PC-3 (cell line): ENCODE measurements around the gene ELF3. TPM values are rescaled to one million over a fixed set of nuclear protein-coding genes. Genes with fewer than 3 reads are reported as not detected.
"Not testable (repeated sequence)": the region's sequence is repeated elsewhere in the genome, so short reads cannot be mapped to it uniquely, and the experiment has no call there.

Source experiments
- ATAC-seq: fragments of 200-7000 bp; cut with Tn5 transposase; 2 replicates; pipeline ENCODE4 v1.9.1; 2020; ENCODE audit warnings: mild to moderate bottlenecking, moderate library complexity
- BruUV-seq: library from RNA; stranded (reverse); fragments of 400-500 nt; replicated peaks from 2 replicates; lab custom pipeline; 2021; lab: Mats Ljungman, UMichigan
- CTCF ChIA-PET: fragments of 300-600 bp; sonication (Branson Sonifier 250); formaldehyde crosslinking; loops from one replicate; lab custom pipeline; 2022; ENCODE audit warnings: antibody characterized with exemption; lab: Charles Lee
- POLR2A ChIA-PET: fragments of 300-600 bp; sonication (Branson Sonifier 250); formaldehyde crosslinking; loops from one replicate; lab custom pipeline; 2022; ENCODE audit warnings: antibody characterized with exemption; ENCODE audit not compliant: unreplicated experiment; lab: Charles Lee
- DNase-seq: peaks from one replicate; pipeline ENCODE4 v3.0.0-alpha.2; 2015
- H2AFZ ChIP-seq: fragments of 300-600 bp; sonication (generic); 2 replicates; pipeline ENCODE4 v1.6.0; 2016; ENCODE audit warnings: antibody characterized with exemption, low read length
- H3F3A ChIP-seq: fragments of 300-600 bp; sonication (generic); one replicate; pipeline ENCODE4 v1.6.0; 2017; ENCODE audit warnings: antibody characterized with exemption, low read length, control low read depth, mild to moderate bottlenecking; ENCODE audit not compliant: unreplicated experiment
- H3K27ac ChIP-seq: fragments of 300-600 bp; sonication (generic); 2 replicates; pipeline ENCODE4 v1.5.1; 2016; ENCODE audit warnings: mild to moderate bottlenecking, low read length
- H3K27me3 ChIP-seq: fragments of 300-600 bp; sonication (generic); 2 replicates; pipeline ENCODE4 v1.6.1; 2016; ENCODE audit warnings: low read length, mixed read lengths
- H3K36me3 ChIP-seq: fragments of 300-600 bp; sonication (generic); 2 replicates; pipeline ENCODE4 v1.6.1; 2016; ENCODE audit warnings: low read depth, mixed run types, low read length, mixed read lengths
- H3K4me1 ChIP-seq: fragments of 300-600 bp; sonication (generic); 2 replicates; pipeline ENCODE4 v1.5.1; 2016; ENCODE audit warnings: low read length; ENCODE audit not compliant: insufficient read depth
- H3K4me2 ChIP-seq: fragments of 300-600 bp; sonication (generic); 2 replicates; pipeline ENCODE4 v1.6.0; 2016; ENCODE audit warnings: low read length
- H3K4me3 ChIP-seq: fragments of 300-600 bp; sonication (generic); 2 replicates; pipeline ENCODE4 v1.5.1; 2016; ENCODE audit warnings: mild to moderate bottlenecking, low read length, mixed read lengths
- H3K79me2 ChIP-seq: fragments of 300-600 bp; sonication (generic); 2 replicates; pipeline ENCODE4 v1.6.1; 2017; ENCODE audit warnings: low read length, mixed read lengths
- H3K9ac ChIP-seq: fragments of 300-600 bp; sonication (generic); 2 replicates; pipeline ENCODE4 v1.6.0; 2016; ENCODE audit warnings: mild to moderate bottlenecking, low read length
- H3K9me2 ChIP-seq: fragments of 300-600 bp; sonication (generic); replicated peaks from 2 replicates; pipeline ENCODE4 v1.6.1; 2016; ENCODE audit warnings: mixed run types, low read length, mixed read lengths
- H3K9me3 ChIP-seq: fragments of 300-600 bp; sonication (generic); 2 replicates; pipeline ENCODE4 v1.6.1; 2016; ENCODE audit warnings: low read length, mixed read lengths
- H4K20me1 ChIP-seq: fragments of 300-600 bp; sonication (generic); 2 replicates; pipeline ENCODE4 v1.6.1; 2016; ENCODE audit warnings: low read length, mixed read lengths
- EZH2 ChIP-seq: fragments of 300-600 bp; sonication (generic); IDR thresholded peaks from one replicate; pipeline ENCODE4 v1.6.1; 2017; ENCODE audit warnings: antibody characterized with exemption, mild to moderate bottlenecking, low read length; ENCODE audit not compliant: unreplicated experiment
- EZH2phosphoT487 ChIP-seq: fragments of 300-600 bp; sonication (generic); IDR thresholded peaks from 2 replicates; pipeline ENCODE4 v1.6.1; 2018; ENCODE audit warnings: mild to moderate bottlenecking, antibody characterized with exemption, low read length, borderline replicate concordance
- intact Hi-C: fragments of 100-400 bp; cut with micrococcal nuclease; formaldehyde crosslinking; loops from 2 replicates; pipeline ENCODE4 v1.9.0; 2023
- total RNA-seq: library from RNA; depleted of rRNA; stranded (reverse); fragments of >200 nt; gene quantifications from 2 replicates; pipeline ENCODE4 v1.2.3, GENCODE V29; 2014
- TF ChIP-seq, protein P1 (sequence below): fragments of 300-600 bp; sonication (generic); conservative IDR thresholded peaks from 2 replicates; pipeline ENCODE4 v1.5.1; 2017; ENCODE audit warnings: antibody characterized with exemption, low read depth, mild to moderate bottlenecking, low read length

ELF3 gene
- total RNA-seq, 1 experiment from 2014 or later: 399 TPM

DNA sequence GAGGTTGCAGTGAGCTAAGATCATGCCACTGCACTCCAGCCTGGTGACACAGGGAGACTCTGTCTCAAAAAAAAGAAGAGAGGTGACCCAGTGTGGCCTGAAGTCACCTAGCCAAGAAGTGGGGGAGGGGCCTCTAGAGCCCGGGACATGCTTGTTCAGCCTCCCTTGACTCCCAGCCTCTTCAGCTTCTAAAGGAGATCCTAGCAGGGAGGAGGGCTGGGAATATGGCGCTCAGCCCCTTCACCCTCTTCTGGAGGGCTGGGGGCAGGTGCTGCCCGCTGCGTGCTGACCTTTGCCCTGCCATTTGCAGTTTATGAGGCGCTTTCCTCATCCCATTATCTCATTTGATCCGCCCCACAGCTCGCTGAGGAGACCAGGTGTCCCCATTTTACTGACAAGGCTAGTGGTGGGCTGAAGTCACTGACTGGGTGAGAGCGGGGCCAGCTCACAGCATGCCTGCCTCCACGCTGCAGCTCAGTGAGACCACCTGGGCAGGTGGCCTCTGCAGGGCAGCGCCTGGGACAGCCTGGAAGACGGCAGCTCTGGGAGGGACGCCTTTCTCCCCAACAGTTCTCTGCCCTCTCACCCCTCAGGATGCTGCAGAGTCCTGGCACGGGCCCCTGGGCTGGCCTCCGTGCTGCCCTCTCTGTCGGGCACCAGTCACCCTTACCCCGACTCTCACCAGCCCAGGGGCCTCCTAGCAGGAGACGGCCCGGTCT is 7.5 kb downstream of the ELF3 start:
- POLR2A ChIA-PET: interaction anchor here (1.6 kb wide), 1 partner anchor 17 kb away, joined by 7 read pairs; no protein-coding TSS in a partner anchor
- H3K9me3 ChIP-seq: no peaks in the 10 kb centered on the region
- peaks cover 35% of the 10 kb centered on the region for H3K79me2 ChIP-seq
- H2AFZ ChIP-seq: no peak overlapping the region
- ATAC-seq (peak; percentile 12), DNase-seq (peak; percentile 43)
- CTCF ChIA-PET: no interaction called here
- peaks cover 28% of the 10 kb centered on the region for H4K20me1 ChIP-seq
- intact Hi-C loops: loop anchor here (1.0 to 2.0 kb wide), 3 partner anchors 8 to 40 kb away; partner anchors contain the start of gene ELF3
- TF ChIP-seq EZH2phosphoT487: no peak
- TF ChIP-seq EZH2: no peak
- TF ChIP-seq, protein P1, sequence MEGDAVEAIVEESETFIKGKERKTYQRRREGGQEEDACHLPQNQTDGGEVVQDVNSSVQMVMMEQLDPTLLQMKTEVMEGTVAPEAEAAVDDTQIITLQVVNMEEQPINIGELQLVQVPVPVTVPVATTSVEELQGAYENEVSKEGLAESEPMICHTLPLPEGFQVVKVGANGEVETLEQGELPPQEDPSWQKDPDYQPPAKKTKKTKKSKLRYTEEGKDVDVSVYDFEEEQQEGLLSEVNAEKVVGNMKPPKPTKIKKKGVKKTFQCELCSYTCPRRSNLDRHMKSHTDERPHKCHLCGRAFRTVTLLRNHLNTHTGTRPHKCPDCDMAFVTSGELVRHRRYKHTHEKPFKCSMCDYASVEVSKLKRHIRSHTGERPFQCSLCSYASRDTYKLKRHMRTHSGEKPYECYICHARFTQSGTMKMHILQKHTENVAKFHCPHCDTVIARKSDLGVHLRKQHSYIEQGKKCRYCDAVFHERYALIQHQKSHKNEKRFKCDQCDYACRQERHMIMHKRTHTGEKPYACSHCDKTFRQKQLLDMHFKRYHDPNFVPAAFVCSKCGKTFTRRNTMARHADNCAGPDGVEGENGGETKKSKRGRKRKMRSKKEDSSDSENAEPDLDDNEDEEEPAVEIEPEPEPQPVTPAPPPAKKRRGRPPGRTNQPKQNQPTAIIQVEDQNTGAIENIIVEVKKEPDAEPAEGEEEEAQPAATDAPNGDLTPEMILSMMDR: no peak
- peaks cover 85% of the 10 kb centered on the region for H3K4me1 ChIP-seq
- H3K9me2 ChIP-seq: no peaks in the 10 kb centered on the region
- TSS peak; percentile 45 for BruUV-seq
- no peaks in the 10 kb centered on the region for H3F3A ChIP-seq
- H3K36me3 ChIP-seq: peaks cover 24% of the 10 kb centered on the region
- H3K27me3 ChIP-seq: no peaks in the 10 kb centered on the region
- H3K4me2 ChIP-seq: peak overlapping the region; percentile 77
- peak overlapping the region; percentile 73 for H3K9ac ChIP-seq
- peak overlapping the region; percentile 49; the same call in 1 of the 2 replicates for H3K4me3 ChIP-seq
- peak overlapping the region; percentile 99 for H3K27ac ChIP-seq

DNA sequence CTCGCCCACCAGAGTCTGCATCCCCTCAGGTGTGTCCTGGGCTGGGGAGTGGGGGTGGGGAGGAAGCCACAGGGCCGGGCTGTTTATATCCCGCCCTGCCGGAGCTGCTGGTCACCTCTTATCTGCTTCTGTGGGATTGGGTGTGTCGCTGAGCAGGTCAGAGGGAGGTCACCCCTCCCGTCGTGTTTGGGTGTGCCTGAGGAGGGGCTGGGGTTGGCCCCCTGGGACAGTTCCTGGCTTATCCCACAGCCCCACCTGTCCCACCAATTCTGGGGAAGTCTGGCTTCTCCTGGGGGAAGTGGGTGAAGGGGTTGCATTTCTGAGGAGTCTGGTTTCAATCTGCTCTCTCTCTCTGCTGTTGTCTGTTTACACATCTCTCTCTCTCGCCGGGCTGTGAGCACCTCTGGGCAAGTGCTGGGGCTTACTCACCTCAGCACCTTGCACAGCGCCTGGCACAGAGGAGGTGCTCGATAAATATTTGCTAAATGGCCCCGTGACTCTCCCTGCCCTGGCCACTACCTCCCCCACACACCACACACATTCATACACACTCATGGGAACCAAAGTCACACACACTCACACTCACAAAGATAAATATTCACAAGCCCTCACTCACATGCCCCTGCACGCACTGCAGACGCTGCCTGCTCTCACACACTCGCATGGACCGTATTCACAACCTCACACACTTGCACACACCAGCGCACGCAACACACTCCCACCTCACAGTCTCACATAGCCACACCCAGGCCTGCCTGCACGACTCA is 8.3 kb downstream of the ELF3 start:
- Histone ChIP-seq H3K9ac (peak overlapping the region; percentile 73), H3K4me3 (peak overlapping the region; percentile 49; the same call in 1 of the 2 replicates), H3K27me3 (no peaks in the 10 kb centered on the region), H2AFZ (no peak overlapping the region), H3K9me3 (no peaks in the 10 kb centered on the region), H3K9me2 (no peaks in the 10 kb centered on the region), H3K36me3 (peaks cover 16% of the 10 kb centered on the region), H3K27ac (peak overlapping the region; percentile 99), H3K79me2 (peaks cover 28% of the 10 kb centered on the region), H3K4me1 (peaks cover 85% of the 10 kb centered on the region), H4K20me1 (peaks cover 20% of the 10 kb centered on the region), H3K4me2 (peak overlapping the region; percentile 77), H3F3A (no peaks in the 10 kb centered on the region)
- CTCF ChIA-PET: no interaction called here
- peak; percentile 89 for DNase-seq
- ATAC-seq: peak; percentile 73
- intact Hi-C loops: loop anchor here (1.0 to 2.0 kb wide), 4 partner anchors 8 to 40 kb away; partner anchors contain the start of gene ELF3
- BruUV-seq: no TSS peak
- no peak for TF ChIP-seq EZH2phosphoT487
- TF ChIP-seq, protein P1: no peak
- TF ChIP-seq EZH2: no peak
- POLR2A ChIA-PET: interaction anchor here (0.5 to 1.6 kb wide), 2 partner anchors 16 to 45 kb away, joined by 7 to 8 read pairs; no protein-coding TSS in a partner anchor

DNA sequence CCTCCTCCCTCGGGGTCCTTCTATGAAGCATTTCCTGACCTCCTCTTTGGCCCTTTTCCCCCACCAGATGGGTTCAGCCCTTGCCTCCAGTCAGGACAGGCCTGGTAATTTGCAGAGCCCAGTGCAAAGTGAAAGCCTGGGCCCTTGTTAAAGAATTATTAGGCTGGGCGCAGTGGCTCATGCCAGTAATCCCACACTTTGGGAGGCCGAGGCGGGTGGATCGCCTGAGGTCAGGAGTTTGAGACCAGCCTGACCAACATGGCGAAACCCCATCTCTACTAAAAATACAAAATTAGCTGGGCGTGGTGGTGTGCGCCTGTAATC is 8.8 kb downstream of the ELF3 start:
- peak; percentile 77 for DNase-seq
- peak overlapping the region; percentile 77 for H3K4me2 ChIP-seq

More for the DNA sequence above, 8.8 kb downstream of the ELF3 start:
- Histone ChIP-seq H3K9ac (peak overlapping the region; percentile 73), H3K4me3 (peak overlapping the region; percentile 42; the same call in 1 of the 2 replicates), H3K4me1 (peaks cover 79% of the 10 kb centered on the region), H4K20me1 (peaks cover 15% of the 10 kb centered on the region), H3K27ac (peak overlapping the region; percentile 99), H3K79me2 (peaks cover 22% of the 10 kb centered on the region), H3K36me3 (peaks cover 11% of the 10 kb centered on the region)
- H3K9me3 ChIP-seq, H3K9me2 ChIP-seq, H2AFZ ChIP-seq, BruUV-seq, H3K27me3 ChIP-seq, H3F3A ChIP-seq, POLR2A ChIA-PET, ATAC-seq, CTCF ChIA-PET: not testable (repeated sequence)
- intact Hi-C loops: loop anchor here (1.0 to 2.0 kb wide), 2 partner anchors 10 to 16 kb away; no protein-coding TSS in a partner anchor
